GM10248 (cell line): ENCODE measurements around the gene CASKIN1.

Experiments used
- CTCF ChIA-PET: fragments of 300-600 bp; sonication (Branson Sonifier 250); formaldehyde crosslinking; extraction: SDS; loops from one replicate; lab custom pipeline; 2021; ENCODE audit warnings: antibody characterized with exemption; lab: Yijun Ruan, JAX
- POLR2A ChIA-PET: fragments of 350-650 bp; sonication (Branson Sonifier 250); formaldehyde crosslinking; extraction: SDS; loops from one replicate; lab custom pipeline; 2020; ENCODE audit warnings: antibody characterized with exemption; lab: Yijun Ruan, JAX
- DNase-seq: peaks from one replicate; pipeline ENCODE4 v3.0.0; 2012; ENCODE audit errors: extremely low spot score
- CTCF ChIP-seq: IDR thresholded peaks from 2 replicates; pipeline ENCODE4 v1.5.1; 2012; ENCODE audit warnings: mild to moderate bottlenecking, low read depth; ENCODE audit errors: extremely low read depth, missing control alignments, control extremely low read depth

The CASKIN1 gene

GRCh38 chr16:2174396-2175131 lies 21.8 kb downstream of the CASKIN1 start:
- no peak for DNase-seq
- CTCF ChIA-PET: no interaction called here
- TF ChIP-seq CTCF: no peak
- POLR2A ChIA-PET: interaction anchor here (1.0 to 3.1 kb wide), 2 partner anchors 19 kb away, joined by 3 to 12 read pairs; partner anchors contain the start of gene TRAF7

- TF ChIP-seq CTCF: no peak
- no peak for DNase-seq
- ChIA-PET CTCF (no interaction called here), POLR2A (interaction anchor here (3.1 kb wide), 1 partner anchor 18 kb away, joined by 12 read pairs; the partner anchor contains the start of gene TRAF7)
Observed at GRCh38 chr16:2173916-2174315, 22.5 kb downstream of the CASKIN1 start.

GRCh38 chr16:2173366-2173765 lies 23.0 kb downstream of the CASKIN1 start:
- TF ChIP-seq CTCF: no peak
- CTCF ChIA-PET: no interaction called here
- DNase-seq: no peak
- POLR2A ChIA-PET: interaction anchor here (3.1 kb wide), 1 partner anchor 18 kb away, joined by 12 read pairs; the partner anchor contains the start of gene TRAF7

GRCh38 chr16:2172688-2173335 lies 23.6 kb downstream of the CASKIN1 start:
- no peak for DNase-seq
- ChIA-PET POLR2A (interaction anchor here (0.6 to 3.1 kb wide), 3 partner anchors 17 to 347 kb away, joined by 3 to 12 read pairs (median 3); partner anchors contain the start of genes AMDHD2 and TRAF7), CTCF (no interaction called here)
- TF ChIP-seq CTCF: no peak

GRCh38 chr16:2171601-2172178 lies 24.7 kb downstream of the CASKIN1 start:
- POLR2A ChIA-PET: interaction anchor here (3.1 kb wide), 1 partner anchor 16 kb away, joined by 12 read pairs; the partner anchor contains the start of gene TRAF7
- CTCF ChIA-PET: interaction anchor here (1.7 kb wide), 1 partner anchor 16 kb away, joined by 3 read pairs; the partner anchor contains the start of gene TRAF7
- TF ChIP-seq CTCF: no peak
- no peak for DNase-seq
